HG03025 (cell line): Measurements from ENCODE around the gene ZNF689.

Experiments used
- ATAC-seq: cut with Tn5 transposase; IDR thresholded peaks from one replicate; pipeline ENCODE4 v1.9.1; 2021; ENCODE audit warnings: mild to moderate bottlenecking, moderate library complexity; ENCODE audit not compliant: unreplicated experiment, low FRiP score

ZNF689 gene

GRCh38 chr16:30609926-30610839, at the start of gene ZNF689:
TSS of gene ZNF689 (minus strand) at chr16:30610389. CDS start at chr16:30610041, 348 bp downstream.
- ATAC-seq: peak; percentile 77

- ATAC-seq: peak; percentile 21
These were observed 48.7 kb upstream of the ZNF689 start for GRCh38 chr16:30658731-30659506.

- peak; percentile 76 for ATAC-seq
These were observed 47.9 kb upstream of the ZNF689 start, which contains the start of gene FBRS for GRCh38 chr16:30657866-30658730. TSS of gene FBRS (plus strand) at chr16:30658431. CDS start at chr16:30659519, 1,088 bp downstream.

- ATAC-seq: no peak
These were observed 47.0 kb upstream of the ZNF689 start for GRCh38 chr16:30656974-30657865.

- ATAC-seq: no peak
These were observed 46.2 kb upstream of the ZNF689 start for GRCh38 chr16:30656388-30656787.

- no peak for ATAC-seq
These were observed 45.7 kb upstream of the ZNF689 start for GRCh38 chr16:30655815-30656347.

- ATAC-seq: no peak
These were observed 44.7 kb upstream of the ZNF689 start for GRCh38 chr16:30654856-30655255.

GRCh38 chr16:30652718-30653117, 42.5 kb upstream of the ZNF689 start:
- no peak for ATAC-seq

GRCh38 chr16:30652005-30652296, 41.8 kb upstream of the ZNF689 start:
- no peak for ATAC-seq

GRCh38 chr16:30651124-30652004, 41.2 kb upstream of the ZNF689 start:
- ATAC-seq: peak; percentile 42

- peak; percentile 62 for ATAC-seq
These were observed 40.4 kb upstream of the ZNF689 start, which contains the start of gene PRR14 for GRCh38 chr16:30650369-30651123. TSS of gene PRR14 (plus strand) at chr16:30650960. CDS start at chr16:30651646, 686 bp downstream.

GRCh38 chr16:30649725-30650368, 39.7 kb upstream of the ZNF689 start:
- ATAC-seq: no peak

- no peak for ATAC-seq
These were observed 37.0 kb upstream of the ZNF689 start for GRCh38 chr16:30647274-30647571.

- no peak for ATAC-seq
These were observed 35.5 kb upstream of the ZNF689 start for GRCh38 chr16:30645727-30646126.

- no peak for ATAC-seq
These were observed 34.2 kb upstream of the ZNF689 start for GRCh38 chr16:30644334-30644830.

- ATAC-seq: no peak
These were observed 31.3 kb upstream of the ZNF689 start for GRCh38 chr16:30641378-30641982.

- no peak for ATAC-seq
These were observed 27.8 kb upstream of the ZNF689 start for GRCh38 chr16:30637944-30638343.
